SHP77 (cell line): ENCODE measurements around the gene C17orf75.
"Not testable (repeated sequence)": the region's sequence is repeated elsewhere in the genome, so short reads cannot be mapped to it uniquely, and the experiment has no call there.

Experiments used
- DNase-seq, 2 experiments: peaks; one replicate each; lab custom pipeline; 2025; lab: John Stamatoyannopoulos, UW

C17orf75 gene

DNA sequence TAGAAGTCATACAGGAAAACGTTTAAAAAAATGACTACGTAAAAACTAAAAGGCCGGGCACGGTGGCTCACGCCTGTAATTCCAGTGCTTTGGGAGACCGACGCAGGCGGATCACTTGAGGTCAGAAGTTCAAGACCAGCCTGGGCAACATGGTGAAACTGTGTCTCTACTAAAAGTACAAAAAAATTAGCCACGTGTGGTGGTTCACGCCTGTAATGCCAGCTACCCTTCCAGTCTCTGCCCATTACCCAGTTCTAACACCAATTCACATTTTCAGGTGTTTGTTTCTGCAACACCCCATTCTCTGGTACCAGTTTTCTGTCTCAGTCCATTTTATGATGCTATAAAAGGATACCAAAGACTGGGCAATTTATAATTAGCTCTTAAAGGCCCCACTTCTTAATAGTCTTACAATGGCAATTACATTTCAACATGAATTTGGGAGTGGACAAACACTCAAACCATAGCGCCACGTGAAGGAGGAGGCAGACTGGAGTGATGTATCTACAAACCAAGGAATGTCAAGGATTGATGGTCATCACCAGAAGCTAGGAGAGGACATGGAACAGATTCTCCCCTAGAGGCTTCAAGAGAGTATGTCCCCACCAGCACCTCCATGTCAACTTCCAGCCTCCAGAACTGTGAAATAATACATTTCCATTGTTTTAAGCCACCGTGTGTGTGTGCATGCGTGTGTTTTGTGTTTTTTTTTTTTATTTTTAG is 791 bp upstream of the C17orf75 start:
- DNase-seq, result peak in 1 of 2 experiments; percentile 18

DNA sequence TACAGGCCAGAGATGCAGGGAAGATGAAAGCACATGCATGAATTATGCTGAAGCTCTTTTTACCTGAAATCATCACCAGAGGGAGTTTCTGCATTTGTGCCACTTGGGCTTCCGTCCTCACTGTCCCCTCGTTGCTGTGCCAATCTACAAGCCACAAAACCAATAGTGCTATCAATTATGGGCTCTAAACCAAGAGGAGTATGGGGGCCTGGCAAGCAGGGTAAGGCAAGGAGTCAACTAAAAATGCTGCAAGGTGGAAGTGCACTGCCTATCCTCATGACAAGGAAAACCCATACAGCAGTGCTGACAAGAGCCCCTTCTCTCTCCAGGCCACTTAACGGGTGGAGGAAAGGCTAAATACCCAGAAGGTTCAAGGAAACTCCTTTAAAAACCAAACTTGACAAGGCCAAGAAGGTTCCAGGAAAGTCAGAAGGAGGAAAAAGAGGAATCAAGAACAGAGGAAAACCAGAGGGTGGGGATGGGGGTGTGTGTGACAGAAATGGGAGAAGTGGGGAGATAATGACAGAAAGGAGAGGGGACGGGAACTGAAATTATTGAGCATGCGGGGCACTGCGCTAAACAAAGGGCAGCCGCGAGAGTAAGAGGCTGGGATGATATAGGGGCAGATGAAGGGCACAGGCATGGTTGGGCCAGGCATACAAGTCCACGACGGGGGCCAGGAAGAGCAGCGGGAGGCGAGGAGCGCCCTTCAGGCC is 674 bp downstream of the C17orf75 start:
- DNase-seq, result peak; percentile 18 to 32

DNA sequence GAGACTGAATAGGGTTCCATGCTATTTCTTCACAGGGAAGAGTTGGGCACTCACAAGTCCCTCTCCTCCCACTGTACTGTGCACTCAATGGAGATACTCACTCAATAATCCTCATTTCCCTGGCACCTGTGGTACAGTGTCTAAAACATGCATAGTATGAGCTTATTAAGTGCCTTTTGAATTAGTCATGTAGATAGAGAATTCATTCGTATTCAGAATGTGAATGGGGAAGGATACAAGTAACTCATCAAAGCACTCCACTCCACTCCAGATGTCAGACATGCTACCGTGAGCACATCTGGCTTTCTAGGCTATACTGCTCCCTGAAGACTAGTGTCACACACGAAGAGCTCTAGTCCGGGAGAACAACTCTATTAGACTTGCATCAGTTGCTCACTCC is 6.3 kb downstream of the C17orf75 start:
- DNase-seq, result no peak

DNA sequence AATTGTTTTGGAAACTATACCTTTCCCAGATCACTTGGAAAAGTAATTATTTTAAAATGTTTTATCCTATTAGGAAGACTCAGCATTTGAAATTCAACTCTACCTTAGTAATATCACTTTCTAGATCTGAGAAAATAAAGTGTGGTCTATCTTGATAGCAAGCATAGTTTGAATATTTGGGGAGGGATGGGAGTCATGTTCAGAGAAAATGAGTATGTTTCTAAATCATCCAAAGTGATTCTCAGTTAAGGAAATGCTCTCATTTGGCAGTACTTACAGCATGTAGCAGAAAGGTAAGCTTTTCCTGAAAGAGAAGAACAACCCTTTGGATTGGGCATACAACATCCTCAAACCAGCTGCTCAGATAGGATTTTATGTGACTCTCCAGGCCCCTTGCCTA is 6.9 kb downstream of the C17orf75 start:
- DNase-seq, result no peak

DNA sequence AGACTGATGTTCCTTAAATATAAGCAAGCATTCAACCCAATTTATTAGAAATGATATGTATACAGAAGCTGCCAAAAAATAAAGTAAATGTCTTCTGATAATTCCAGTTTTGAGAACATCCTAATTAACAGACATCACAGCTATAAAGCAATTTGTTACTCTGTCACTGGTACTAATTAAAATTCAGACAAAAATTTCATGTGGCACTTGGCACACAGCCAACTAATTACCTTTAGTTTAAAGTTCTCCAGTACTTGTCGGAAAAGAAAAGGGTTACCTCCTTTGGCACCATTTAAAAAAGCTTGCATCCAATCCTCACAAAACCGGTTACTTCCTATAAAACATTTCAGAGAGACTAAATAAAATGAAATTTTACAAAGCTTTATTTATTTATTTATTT is 8.8 kb downstream of the C17orf75 start:
- no peak for DNase-seq

DNA sequence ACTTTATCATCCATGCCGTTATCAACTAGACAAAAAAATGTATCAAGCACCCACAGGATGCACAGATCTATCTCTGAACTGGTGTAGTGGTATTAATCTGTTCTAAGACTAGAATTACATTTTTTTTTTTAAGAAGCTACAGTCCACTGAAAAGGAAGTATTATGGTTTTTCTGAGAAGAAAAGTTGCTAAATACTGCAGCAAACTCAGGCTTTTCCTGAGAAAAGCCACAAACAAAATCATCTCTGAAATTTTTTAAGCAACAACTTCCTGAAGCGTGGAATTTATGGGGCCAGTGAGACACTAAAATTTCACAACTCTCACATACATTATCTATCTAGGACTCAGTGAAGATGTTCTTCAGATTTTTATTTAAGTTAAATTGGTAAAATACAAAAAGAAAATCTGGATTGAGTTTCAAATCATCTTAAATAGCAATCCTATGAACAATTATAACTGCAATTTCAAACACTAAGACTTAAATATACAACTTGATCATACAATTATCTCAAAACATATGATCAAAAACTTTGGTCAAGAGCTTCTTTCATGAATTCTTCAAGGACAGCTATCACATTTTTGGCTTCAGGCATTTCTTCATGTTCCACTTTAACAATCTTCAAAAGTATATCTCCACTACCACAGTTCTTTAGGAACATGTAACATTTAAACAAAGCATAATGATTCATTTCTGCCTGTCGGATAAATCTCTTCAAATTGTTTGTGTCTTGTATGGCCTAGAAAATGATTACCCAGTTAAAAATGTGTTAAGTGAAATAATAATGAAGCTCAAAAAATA is 10.5 kb downstream of the C17orf75 start:
- no peak for DNase-seq

DNA sequence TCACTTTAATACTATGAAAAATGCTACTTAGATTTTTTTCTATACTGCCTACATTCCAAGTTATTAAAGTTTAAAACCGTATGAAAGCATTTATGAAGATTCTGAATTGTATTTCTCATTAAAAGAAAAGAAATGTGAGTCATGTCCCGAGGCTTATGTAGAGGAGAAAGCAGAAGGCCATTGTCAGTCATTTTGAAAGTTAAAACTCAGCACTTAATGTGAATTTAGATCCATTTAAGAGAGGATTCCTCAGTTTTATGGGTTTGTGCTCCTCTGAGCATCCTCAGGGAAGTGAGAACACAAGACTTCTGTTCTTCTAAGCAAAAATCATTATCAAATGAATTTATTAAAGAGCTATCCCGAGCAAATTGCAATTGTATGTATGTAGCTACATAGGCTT is 11.8 kb downstream of the C17orf75 start:
- DNase-seq, result no peak

DNA sequence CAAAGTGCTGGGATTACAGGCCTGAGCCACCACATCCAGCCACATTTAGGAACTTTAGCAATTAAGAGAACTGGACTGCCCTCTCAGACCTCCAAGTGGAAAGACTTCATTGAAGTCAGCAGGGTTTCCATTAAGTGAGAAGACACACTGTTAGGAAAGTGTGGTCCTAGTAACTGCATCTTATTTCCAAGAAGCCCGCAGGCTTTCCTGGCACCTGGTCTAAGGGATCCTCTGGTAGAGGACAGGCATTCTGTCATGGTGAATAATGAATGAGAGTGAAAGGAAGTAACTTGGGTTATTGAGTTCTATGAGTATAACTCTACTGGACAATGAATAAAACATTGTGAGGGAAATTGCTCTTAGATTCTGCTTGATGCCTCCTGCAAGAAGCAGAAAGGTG is 14.1 kb downstream of the C17orf75 start:
- DNase-seq, result no peak

DNA sequence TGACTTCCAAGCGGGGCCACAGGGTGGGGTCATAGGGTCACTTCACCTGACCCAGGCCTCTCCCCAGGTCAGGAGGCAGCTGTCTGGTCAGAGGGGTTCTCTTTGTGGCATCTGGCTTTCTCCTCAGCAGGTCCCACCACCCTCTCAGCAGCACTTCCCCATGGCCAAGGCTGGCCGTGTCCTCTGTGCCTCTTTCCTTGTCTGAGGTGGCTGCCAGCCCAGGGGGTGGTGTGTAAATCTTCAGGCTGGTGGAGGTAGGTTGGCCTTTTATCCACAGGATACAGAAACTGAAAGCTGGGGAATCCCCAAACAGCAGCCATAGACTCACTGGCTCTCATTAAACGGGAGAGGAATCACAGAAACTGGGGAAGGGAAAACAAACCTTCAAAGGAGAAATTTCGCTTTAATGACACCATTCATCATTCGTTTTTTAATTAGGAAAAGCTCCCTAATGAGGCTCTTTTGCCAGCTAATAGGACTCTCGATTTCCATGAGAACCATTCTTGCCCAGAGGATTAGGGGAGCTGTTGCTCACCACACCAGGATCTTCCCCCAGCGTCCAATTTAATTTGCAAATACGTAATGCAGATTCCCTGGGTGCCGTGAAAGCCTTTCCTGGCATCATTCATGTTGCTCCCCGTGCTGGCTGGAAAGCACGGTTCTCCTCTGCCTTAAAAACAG is 18.0 kb downstream of the C17orf75 start:
- DNase-seq, result peak in 1 of 2 experiments; percentile 19

DNA sequence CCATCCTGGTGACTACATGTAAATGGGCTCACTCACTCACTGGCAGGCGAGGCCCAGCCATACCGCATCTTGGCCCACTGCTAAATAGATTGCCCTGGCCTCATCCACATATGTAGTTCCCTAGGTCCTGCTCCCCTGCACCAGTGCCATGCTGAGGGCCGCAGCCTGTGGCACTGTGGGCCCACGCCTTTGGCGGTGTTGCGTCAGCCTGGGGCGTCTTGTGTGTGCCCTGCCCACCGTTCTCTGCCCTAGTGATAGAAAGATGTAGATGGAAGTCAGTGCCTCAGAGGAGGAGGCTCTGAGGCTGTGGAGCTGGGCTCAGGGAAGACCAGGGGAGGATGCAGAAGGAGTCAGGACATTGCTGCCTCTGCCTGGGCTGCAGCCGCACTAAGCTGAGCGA is 18.9 kb downstream of the C17orf75 start:
- DNase-seq, result no peak

DNA sequence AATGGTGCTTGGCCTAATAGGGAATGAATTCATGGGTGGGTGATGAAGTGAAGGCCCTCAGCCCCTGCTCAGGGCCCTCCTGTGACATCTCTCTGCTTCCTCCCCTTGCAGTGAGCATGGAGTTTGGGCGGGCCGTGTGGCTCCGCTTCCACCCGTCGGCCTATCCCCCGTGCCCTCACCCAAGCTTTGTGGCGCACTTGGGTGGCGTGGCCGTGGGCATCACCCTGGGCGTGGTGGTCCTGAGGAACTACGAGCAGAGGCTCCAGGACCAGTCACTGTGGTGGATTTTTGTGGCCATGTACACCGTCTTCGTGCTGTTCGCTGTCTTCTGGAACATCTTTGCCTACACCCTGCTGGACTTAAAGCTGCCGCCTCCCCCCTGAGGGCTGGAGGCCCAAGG is 21.1 kb downstream of the C17orf75 start:
- DNase-seq, result no peak

DNA sequence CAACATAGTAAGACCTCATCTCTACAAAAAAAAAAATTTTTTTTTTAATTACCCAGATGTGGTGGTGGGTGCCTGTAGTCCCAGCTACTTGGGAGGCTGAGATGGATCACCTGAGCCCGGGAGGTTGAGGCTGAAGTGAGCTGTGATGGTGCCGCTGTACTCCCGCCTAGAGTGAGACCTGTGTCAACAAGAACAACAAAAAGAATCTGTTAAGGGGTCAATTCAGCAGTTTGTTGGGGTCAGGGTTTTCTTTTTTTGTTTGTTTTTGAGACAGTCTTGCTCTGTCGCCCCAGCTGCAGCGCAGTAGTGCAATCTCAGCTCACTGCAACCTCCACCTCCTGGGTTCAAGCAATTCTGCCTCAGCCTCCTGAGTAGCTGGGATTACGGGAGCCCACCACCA is 21.9 kb downstream of the C17orf75 start:
- not testable (repeated sequence) for DNase-seq

DNA sequence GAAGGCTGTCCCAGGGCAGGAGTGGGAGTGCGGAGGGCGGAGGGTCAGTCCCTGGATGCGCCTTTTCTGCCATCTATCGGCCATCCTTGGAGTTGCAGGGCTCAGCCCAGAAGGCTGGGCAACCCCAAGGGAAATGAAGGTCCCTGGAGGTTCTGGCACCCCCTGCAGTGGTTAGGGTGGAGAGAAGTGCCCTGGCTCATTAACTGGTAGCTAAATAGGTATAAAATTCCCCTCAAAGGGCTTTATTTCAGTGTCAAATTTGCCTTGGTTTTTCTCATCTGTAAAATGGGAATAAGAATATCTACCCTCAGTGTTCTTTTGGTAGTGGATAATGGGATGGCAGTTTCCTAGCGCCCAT is 22.4 kb downstream of the C17orf75 start:
- peak; percentile 49 to 66 for DNase-seq

DNA sequence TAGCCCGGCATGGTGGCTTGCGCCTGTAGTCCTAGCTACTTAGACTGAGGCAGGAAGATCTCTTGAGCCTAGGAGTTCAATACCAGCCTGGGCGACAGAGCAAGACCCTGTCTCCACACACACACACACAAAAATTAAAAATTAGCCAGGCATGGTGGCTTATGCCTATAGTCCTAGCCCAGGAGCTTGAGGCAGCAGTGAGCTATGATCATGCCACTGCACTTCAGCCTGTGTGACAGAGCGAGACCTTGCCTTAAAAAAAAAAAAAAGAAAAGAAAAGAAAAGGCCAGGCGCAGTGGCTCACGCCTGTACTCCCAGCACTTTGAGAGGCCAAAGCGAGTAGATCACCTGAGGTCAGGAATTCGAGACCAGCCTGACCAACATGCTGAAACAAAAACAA is 23.9 kb downstream of the C17orf75 start:
- DNase-seq, result no peak

DNA sequence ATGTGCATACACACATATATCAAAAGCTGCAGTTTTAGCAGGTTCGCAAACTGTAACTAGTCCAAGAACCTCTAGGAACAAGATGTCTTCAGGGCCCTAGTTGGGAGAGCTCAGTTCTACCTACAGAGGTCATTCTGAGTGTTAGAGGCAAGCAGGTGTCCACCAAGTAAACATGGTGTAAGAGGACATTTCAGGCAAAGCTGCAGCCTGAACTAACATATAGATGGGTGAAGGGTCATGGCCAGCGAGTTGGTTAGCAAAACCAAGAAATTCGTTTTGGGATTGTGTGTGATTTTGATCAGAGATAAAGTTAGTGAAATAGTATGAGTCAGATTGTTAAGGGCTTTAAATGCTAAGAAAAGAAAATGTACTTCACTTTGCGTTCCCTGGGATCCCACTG is 24.6 kb downstream of the C17orf75 start:
- no peak for DNase-seq

DNA sequence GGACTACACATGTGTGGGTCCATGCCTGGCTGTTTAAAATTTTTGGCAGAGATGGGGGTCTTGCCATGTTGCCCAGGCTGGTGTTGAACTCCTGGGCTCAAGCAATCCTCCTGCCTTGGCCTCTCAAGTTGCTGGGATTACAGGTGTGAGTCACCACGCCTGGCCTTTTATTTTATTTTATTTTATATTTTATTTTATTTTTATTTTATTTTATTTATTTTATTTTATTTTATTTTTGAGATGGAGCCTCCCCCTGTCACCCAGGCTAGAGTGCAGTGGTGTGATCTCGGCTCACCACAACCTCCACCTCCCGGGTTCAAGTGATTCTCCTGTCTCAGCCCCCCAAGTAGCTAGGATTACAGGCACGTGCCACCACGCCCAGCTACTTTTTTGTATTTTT is 25.3 kb downstream of the C17orf75 start:
- not testable (repeated sequence) for DNase-seq

DNA sequence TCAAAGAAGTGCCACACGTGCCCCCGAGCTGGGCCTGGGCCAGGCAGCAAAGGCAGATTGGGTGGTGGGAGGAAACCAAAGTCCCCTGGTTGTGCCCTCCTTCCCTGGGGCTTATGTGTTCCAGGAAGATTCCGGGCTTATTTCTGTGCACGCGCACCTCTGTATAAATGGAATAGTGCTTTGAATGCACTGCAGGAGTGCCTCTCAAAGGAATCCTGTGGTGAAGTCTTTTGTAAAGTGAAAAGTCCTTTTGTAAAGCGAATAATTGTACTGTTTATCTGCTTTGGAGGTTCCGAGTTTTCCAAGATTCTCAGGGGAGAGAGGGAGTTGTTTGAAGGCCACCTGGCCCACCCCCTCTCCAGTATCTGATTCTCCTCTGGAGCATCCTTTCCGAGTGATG is 26.8 kb downstream of the C17orf75 start:
- DNase-seq, result no peak

DNA sequence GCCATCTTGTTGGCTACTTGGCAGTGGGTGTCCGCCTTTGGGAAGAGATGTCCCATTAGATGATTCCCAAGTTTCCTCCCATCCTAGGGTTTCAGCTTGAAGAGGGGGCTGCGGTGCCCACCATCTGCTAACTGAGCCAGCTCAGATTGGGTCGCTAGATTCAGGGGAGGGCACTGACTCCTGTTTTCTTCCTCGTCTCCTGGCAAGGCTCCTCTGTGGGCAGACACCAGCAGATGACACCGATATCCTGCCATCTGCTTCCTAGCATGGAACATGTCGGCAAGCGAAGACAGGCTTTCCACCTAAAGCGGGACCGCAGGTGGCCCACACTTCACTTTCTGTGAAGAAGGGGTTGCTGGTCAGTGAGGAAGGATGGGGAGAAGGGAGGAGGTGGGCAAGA is 27.3 kb downstream of the C17orf75 start:
- no peak for DNase-seq

DNA sequence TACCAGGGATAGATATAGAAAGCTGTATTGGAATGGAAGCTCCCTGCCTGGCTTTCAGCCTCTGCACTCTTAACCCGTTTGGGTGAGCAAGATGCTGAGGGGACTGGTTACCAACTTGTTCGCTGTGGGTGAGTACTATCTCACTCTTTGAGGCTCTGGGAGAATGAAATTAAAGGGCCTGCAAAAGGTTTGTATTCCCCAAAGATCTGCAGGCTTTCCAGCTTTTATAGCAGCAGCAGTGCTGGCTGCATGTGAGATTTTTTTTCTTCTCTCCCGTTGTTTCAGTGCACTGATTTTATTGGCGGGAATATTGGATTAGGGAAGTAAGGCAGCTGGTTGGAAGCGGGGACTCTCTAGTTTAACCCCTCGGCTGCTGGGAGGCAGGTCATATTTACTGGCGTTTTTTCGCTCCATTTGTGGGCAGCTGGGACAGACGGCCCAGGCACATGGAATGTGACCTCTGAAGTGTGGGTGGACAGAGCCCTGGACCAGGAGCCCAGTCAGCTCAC is 30.9 kb downstream of the C17orf75 start:
- DNase-seq, result no peak

DNA sequence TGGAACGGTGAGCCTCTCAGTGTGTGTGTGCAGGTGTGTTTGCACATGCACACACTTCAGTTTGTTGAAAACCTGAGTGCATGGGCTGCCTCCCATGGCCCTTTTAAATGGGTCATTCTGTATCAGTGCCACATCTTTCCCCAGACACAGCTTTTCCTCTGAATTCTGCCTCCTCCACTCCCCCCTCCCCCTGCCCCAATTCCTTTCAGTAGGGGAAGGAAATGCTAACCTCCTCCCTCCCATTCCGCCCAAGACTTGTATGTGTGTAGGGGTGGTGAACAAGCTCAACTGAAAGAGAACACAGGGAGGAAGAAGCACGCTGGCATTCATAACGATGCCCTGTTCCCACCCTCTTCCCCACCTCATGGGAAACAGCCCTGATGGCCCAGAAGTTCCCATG is 34.3 kb downstream of the C17orf75 start:
- DNase-seq, result no peak

DNA sequence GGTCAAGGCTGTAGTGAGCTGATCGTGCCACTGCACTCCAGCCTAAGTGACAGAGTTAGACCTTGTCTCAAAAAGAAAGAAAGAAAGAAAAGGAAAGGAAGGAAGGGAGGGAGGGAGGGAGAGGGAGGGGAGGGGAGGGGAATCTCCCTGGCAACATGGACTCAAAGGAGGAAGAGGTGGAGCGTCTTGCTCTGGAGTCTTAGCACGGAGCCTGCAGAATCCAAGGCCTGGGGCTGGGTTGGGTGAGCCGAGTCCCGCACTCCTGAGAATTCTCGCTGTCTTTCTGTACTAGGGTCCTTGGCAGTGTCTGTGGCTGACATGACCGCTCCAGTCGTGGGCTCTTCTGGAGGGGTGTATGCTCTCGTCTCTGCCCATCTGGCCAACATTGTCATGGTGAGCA is 36.9 kb downstream of the C17orf75 start:
- DNase-seq, result no peak

DNA sequence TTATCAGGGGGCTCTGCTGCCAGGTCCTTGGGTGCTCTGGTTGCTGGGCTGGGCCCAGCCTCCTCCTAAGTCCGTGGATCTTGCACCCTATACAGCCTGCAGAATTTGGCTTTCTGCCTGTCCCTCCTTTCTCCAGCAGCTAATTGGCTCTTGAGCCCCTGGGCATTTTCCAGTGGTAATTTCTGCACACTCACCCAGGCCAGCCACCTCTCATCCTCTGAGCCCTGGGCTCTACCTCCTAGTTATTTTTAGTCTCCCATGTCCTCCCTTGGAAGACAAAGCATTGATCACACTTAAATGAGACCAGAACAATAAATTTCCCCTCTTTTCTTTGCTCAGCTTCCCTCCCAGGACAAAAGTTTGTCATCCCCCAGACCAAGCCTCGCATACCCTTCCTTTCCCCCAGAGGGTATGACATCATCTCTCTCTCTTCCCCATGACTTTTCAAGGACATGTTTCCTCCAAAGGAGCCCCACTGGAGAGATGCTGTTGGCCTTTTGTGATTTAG is 38.1 kb downstream of the C17orf75 start:
- DNase-seq, result no peak
